IPS-NIHi7 (cell line): ENCODE data around the gene BCL2L15.

Source experiments
- DNase-seq: peaks from one replicate; pipeline ENCODE4 v3.0.0; 2012; ENCODE audit warnings: mixed read lengths; ENCODE audit errors: extremely low spot score

Gene BCL2L15

DNA sequence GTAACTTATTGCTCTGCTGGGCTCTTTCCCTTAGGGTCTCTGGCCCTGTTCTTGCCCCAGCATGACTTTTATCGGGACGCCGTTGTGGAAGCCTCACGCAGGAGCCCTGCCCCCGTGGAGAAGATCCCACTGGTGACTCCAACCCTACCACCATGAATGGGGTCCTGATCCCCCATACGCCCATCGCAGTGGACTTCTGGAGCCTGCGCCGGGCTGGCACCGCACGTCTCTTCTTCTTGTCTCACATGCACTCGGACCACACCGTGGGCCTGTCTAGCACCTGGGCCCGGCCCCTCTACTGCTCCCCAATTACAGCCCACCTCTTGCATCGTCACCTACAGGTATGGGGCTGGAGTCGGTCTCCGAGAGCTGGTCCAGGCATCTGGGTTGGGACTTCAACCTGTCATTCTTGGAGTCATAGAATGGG lies 18.1 kb upstream of the BCL2L15 start:
- peak; percentile 78 for DNase-seq

DNA sequence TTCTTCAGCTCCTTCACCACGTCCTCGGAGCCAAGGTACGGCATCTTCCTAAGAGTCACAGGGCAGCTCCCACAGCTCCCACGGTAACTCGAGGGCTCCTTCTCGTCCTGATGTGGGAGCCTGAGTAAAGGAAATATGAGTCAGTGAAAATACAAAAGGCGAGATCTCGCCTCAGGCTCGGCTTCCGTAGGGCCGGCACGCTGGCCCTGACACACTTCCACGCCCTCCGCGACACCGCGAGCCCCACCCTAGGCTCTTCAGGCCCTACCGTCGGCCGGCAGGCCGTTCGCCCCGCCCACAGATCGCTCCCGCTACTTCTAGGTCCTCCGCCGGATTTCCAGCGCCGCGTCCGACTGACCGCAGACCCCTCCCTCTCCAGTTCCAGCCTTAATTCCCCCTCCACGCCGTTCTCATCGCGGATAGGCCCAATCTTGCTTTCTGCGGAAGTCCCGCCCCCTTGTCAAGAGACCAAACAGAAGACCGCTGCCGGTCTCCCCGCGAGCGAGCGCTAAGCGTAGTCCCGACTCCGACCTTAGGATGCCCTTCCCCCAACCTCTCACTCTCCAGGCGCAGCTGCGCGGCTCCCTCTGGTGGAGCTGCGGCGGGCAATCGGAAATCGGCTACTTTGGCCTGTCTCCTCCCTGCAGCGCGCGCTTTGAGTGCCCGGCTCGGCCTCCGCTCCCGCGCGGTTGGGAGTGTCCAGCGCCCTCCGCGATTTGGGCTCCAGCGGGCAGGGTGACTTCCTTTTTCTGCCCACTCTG lies 17.5 kb upstream of the BCL2L15 start, which contains the start of the genes AP4B1 and DCLRE1B:
Gene AP4B1 (minus strand): TSS at position 126 of the 761 bp plus-strand sequence. CDS start 82 bp downstream, at position 44.
Gene DCLRE1B (plus strand): TSS at position 653 of the 761 bp plus-strand sequence. CDS start 261 bp downstream, outside the sequence.
- DNase-seq: peak; percentile 99

DNA sequence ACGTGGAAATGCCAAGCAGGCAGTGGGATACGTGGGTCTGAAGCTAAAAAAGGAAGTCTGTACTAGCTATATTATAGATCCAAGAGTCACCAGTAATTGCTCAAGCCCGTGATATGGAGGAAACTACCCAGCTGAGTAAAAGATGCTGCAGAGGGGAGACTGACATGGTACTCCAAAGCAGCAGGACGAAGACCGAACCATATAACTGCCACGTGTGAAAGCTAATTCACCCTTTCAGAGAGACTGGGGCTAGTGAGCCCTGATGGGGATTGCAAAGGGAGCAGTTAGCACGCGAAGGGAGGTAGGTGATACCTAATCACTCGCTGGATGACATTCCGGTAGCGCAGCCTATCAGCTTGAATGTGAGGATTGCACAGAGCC lies 16.9 kb upstream of the BCL2L15 start:
- DNase-seq: peak; percentile 65

DNA sequence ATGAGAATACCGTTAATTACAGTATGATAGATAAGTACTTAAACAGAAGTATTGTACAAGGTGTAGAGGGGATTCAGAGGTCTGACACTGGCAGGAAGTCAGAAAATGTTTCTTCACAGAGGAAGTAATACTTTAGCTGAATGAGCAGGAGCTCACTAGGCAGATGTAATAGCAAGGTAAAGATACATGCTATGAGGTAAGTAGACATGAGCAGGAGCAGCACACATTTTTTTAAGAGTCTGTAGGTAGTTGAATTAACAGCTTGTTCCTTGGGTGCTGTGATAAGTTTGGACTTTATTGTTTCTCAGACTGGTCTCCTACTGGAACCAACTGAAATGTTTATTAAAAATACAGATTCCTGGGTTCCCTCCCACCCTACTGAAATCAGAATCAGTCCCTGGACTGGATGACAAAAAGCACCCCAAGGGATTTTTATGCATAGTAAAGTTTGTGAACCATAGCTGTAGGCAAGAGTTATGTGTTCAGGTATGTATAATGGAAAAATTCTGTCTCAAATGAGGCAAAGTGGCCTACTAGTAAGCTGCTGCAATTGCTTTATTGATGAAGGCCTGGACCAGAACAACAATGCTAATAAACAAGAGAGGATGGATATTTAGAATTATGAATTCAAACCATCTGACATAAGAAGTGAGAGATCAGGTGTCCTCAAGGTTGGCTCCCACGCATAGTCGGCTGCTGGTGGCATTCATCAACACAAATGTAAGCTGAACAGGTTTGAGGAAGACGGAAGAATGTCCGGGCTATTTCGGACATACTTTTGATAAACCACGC lies 16.3 kb upstream of the BCL2L15 start:
- DNase-seq: no peak

DNA sequence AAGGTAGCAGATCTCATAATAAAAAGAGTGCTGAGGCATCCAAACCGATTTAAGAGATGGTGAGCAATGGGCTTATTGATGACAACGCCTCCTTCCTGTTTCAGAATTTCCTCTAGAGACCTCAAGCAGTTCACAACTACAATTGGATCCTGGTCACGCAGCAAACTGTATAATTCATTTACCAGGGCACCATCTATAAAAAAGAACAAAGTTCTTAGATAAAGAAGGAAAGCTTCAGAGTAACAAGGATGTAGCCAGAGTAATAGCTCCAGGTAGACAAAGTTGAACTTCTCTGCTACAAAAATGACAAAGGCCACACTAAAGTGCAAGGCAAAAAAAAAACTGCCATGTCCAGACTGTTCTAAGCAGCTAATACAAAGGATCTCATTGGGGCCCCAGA lies 13.8 kb upstream of the BCL2L15 start:
- DNase-seq: no peak

DNA sequence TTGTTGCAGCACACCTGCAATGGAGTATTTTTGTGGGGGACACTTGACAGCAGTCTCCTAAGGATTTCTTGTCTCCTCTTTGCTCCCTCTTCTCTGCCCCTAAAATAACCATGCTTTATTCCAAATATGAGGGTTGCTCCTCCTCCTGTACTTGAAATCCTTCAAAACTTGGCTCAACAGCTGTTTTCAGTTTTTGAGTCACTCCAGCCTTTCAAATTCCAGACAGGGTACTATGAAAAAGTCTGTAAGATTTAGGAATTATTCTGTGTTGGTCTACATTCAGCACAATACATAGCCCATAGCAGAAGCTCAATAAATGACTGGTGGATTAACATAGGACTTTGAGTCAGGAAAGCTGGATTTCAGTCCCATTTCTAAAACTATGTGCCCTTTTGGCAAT lies 11.7 kb upstream of the BCL2L15 start:
- DNase-seq: no peak

DNA sequence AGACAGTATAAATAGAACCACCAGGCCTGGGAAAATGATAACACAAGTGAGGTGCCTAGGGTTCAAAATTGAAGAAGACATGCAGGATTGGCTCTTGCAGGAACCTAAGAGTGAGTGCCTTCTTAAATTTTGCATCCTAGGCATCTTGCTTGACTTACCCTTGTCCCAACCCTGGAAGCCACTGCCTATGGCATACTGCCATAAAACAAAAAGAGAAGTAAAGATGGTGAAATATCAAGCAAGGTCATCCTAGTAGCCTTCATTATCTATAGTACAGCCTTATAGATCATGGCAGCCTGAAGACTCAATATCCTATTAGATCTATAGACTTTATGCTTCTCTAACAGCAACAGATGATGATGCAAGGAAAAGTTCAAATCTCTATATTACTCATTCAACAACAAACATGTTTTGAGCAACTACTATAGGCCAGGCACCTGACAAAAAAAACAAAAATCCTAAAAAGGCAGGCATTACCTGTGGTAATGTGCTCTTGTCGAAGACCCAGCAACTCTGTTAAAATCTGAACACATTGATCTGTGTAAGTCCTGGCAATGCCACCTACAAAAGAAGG lies 10.9 kb upstream of the BCL2L15 start:
- DNase-seq: no peak

DNA sequence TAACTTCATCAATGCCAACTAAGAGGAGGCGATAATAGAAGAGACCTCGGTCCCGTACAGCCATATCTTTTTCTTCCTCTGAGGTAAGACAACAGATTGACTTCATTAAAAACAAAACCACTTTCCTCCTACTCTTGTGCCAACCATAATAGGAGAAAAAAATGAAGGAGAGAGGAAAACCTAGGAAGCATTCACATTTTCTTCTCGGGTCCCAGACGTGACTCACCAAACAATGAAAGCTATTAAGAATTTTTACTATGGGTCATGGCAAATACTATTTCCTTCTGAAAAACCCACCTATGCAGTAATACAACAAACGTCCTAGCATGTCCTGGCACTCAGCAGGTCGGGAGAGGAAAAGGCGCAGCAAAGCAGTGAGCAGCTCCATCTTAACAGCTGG lies 8.6 kb upstream of the BCL2L15 start:
- DNase-seq: no peak

DNA sequence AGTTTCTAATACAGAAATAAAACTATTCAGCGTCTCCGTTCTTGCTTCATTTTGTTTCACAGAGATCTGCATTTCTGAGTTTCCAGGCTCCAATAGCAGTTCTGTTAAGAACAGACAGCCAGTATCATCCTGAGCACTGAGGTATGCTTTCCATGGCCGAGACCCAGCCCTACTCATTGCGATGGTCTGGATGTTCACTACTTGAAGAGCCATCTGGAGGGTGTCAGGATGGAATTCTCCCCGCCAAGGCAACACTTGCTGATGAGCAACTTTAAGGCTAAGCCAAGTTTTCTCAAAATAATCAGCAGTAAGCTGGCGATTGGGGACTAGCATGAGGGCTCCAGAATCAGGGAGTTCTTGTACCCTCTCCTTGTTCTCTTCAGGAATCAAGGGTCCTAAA lies 7.7 kb upstream of the BCL2L15 start:
- no peak for DNase-seq

DNA sequence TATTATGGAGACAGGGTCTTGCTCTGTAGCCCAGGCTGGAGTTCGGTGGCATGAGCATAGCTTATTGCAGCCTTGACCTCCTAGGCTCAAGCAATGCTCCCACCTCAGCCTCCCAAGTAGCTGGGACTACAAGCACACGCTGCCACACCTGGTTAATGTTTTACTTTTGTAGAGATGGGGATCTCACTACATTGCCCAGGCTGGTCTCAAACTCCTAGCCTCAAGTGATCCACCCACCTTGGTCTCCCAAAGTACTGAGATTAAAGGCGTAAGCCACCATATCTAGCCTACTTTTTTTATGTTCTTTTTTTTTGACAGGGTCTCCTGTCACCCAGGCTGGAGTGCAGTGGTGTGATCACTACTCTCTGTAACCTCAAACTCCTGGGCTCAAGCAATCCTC lies 5.9 kb upstream of the BCL2L15 start:
- DNase-seq: no peak

DNA sequence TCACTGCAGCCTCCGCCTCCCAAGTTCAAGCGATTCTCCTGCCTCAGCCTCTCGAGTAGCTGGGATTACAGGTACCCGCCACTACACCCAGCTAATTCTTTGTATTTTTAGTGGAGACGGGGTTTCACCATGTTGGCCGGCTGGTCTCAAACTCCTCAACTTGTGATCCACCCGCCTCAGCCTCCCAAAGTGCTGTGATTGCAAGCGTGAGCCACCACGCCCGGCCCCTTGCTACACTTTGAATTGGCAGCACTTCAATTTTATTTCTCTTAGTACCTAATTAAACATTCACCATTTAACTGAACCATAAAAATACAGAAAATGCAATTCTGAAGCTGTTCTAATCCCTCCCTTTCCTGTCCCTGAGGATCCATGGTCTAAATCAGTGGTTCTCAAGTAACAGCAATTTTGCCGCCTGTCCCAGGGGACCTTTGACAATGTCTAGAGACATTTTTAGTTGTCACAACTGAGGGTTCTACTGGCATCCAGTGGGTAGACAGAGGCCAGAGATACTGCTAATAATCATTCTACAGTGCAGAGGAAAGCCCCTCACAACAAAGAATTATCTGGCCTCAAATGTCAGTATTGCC lies 4.3 kb upstream of the BCL2L15 start:
- DNase-seq: no peak

DNA sequence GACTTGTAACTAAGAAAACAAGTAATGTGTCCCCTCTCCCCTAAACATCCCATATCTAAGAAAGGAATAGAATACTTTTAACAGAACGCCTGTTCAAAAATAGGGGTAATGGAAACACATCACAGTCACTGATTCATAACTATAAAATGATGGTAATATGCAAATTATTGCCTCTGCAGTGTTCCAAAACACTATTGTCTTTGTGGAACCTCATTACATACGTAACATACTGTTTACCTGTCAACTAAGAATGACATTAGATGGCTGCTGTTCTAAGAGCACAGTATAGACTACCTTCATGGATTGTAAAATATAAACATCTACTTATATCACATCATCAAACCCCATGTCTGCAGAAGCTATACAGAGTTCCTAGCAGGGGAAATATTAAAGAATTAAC lies 3.4 kb upstream of the BCL2L15 start:
- no peak for DNase-seq

DNA sequence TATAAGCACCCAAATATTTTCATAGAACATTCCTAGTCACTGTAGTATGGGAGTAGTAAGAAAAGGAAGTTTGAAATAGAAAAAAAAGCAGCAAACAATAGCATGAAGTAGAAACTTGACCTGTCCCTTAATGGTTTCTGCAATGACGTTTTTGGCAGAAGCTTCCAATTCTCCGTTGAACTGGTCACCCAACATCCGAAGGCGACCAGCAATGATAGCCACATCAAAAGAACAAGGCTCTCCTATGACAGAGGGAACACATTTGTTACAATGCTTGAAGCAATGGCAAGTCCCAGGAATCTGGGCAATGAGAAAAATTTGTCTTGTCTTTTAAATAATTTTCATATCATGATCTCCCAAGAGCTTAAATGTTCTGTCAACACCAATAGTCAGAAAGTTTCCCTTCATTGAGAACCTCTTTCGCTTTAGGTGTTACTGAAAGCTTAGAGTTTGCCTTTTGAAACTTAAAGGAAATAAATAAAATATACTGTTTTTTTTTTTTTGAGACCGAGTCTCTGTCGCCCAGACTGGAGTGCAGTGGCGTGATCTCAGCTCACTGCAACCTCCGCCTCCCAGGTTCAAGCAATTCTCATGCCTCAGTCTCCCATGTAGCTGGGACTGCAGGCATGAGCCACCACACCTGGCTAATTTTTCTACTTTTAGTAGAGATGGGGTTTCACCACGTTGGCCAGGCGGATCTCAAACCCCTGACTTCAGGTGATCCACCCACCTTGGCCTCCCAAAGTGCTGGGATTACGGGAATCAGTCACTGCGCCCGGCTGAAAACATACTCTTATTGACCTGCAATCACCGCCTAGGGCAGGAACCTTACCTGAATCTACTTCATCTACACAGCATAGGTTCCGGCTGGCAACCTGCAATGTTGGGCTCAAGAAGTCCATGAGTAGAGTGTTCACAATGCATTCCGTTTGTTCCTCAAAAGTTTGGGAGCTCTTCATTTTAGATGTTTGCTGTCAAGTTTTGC lies 672 bp downstream of the BCL2L15 start:
- DNase-seq: no peak

DNA sequence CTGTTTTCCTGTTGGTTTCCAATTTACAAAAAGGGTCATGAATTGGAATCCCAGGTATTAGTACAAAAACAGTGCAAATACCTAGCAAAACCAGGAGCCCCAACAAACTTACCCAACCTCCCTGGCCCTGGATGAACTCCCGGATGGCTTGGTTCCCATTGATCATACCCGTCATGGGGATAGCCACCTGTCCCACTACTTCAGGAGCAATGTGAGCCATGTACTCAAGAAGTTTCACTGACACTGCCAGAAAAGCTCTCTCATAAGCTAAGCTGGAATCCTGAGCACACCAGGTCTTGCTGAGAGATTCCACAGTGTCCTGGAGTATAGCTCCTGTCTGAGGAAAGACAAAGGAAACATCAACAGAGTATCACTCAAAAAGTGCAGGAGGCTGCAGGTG lies 5.7 kb downstream of the BCL2L15 start:
- no peak for DNase-seq

DNA sequence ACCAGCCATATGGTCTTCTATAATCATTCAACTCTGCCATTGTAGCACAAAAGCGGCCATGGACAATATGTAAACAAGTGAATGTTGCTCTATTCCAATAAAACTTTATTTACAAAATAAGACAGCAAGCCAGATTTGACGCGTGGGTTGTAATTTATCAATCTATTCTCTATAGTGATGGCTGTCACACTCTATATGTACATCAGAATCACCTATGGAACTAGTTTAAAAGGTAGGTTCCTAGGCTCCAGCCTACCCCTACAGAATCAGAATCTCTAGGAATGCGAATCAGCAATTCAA lies 7.7 kb downstream of the BCL2L15 start:
- no peak for DNase-seq

DNA sequence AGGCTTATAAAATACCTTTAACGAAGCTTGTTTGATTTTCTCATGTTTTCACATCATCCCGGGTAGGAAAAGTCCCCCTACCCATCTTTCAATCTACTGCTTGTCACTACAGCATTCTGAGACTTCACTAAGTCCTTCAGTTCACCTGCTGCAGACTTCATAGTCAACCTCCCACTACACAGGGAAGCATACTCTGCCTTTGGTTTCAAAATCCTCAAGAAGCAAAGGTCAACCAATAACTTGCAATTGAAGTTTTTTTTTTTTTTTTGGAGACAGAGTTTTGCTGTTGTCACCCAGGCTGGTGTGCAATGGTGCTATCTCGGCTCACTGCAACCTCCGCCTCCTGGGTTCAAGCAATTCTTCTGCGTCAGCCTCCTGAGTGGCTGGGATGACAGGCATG lies 11.2 kb downstream of the BCL2L15 start:
- DNase-seq: no peak

DNA sequence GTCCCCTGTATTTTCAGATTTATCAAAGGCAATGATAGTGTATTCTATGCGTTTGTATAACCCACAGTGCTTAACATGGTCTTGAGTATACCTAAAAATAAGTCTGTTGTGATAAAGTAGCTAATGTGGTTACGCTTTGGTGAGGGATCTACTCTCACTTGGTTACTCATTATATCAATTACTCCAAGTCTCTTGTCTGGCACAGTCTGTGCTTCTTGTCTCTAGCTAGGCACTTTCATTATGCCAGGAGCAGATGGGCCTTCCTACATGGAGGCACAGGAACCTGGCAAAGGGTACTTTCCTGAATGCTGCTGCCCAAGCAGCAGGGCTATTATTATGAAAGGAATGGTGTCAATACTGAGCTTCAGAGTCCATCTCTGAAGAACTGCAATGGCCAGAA lies 11.7 kb downstream of the BCL2L15 start:
- no peak for DNase-seq

DNA sequence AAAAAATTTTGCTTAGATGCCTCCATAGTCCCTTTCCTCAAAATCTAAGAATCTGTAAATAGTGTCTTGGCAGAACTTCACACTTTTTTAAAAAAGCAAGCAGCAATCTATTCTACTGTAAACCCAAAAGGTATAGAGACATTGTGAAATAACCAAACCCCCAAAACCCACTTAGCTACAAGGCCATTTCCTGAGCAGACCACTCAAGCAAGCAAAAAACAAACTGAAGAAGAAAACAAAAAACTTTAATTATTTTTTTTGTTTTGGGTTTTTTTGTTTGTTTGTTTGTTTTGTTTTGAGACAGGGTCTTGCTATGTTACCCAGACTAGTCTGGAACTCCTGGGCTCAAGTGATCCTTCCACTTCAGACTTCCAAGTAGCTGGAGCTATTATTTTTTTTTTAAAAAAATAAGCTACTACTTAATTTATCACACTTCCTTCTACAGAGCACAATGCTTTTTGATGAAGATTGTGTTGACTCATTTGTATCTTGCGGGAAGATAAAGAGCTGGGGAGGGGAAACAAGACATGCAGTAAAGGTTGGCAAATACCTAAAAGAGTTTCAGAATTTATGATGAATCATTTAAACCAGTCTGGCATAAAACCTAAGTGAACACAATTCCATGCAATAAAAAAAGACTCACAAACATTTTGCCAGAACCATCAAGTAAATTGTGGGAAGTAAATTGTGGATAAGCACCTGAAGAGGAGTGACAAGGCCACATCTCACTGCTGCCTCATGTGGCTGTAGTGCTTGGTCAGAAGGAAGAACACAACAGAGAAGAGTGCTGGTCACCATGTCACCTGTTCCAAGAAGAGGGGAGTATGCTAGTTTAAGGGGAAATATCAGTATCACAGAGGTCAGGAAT lies 13.1 kb downstream of the BCL2L15 start:
- peak; percentile 35 for DNase-seq

DNA sequence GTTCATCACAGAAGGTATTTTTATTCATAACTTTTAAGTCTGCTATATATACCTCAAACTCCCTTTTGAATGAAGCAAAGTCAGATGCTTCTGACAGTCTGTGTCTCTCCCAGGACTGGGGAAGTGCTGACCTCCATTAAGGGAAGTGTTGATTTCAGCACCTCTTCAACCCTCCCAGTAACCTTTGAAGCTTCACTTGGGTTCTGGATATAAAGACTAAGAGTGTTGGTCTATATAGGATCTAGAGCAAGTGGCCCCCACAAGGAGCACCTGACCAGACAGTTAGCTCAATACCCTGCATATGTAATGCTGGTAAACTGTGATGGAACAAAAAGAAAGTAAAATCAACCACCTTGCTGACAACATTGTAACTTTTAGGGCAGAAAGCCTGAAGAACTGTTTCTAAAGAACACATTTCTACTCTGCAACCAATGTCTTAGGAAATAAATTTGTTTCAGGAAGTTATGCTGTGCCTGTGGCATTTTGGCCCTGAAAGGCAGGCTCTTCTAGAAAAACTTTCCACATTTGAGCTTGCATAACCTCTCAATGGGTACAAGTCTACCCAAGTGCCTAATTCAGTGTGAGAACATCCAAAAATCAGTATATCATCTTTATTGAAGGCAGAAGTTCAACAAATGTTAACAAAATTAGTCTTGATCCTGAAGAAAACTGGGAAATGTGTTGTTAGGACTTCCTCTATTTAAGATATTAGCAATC lies 15.0 kb downstream of the BCL2L15 start:
- DNase-seq: no peak
